Measurements from ENCODE around the gene LPAR1. TPM values are rescaled to one million over a fixed set of nuclear protein-coding genes. Genes with fewer than 3 reads are reported as not detected.

Gene LPAR1
- total RNA-seq, 1 experiment from 2014 or later = 4.9 TPM

- H3K36me3 Mint-ChIP-seq = peaks cover 25% of the 10 kb centered on the region
- no peak overlapping the region for H3K27ac Mint-ChIP-seq
- no peak for TF ChIP-seq NR2C2 (CRISPR knock-in tag; IDR thresholded peaks at IDR 0.05)
- no peak for TF ChIP-seq NFYB (CRISPR knock-in tag; conservative IDR thresholded peaks at IDR 0.05; ENCODE audit: low read depth)
- TF ChIP-seq GRHL2 (CRISPR knock-in tag; IDR thresholded peaks at IDR 0.05; ENCODE audit: insufficient replicate concordance, severe bottlenecking) = no peak
- no peak for TF ChIP-seq MLX (CRISPR knock-in tag; IDR thresholded peaks at IDR 0.05)
- TF ChIP-seq ARID4B (CRISPR knock-in tag; IDR thresholded peaks at IDR 0.05; ENCODE audit: borderline replicate concordance) = no peak
- no peak for TF ChIP-seq ZMAT4 (CRISPR knock-in tag; IDR thresholded peaks at IDR 0.05)
- TF ChIP-seq ATF1 (CRISPR knock-in tag; IDR thresholded peaks at IDR 0.05) = no peak
- TF ChIP-seq ATF2 (CRISPR knock-in tag; IDR thresholded peaks at IDR 0.05; ENCODE audit: borderline replicate concordance, low read depth) = no peak
- no peak for TF ChIP-seq IRF1 (CRISPR knock-in tag; IDR thresholded peaks at IDR 0.05)
- TF ChIP-seq TCF7 (CRISPR knock-in tag; IDR thresholded peaks at IDR 0.05; ENCODE audit: low read depth) = no peak
- TF ChIP-seq NR3C1 (CRISPR knock-in tag; conservative IDR thresholded peaks at IDR 0.05; ENCODE audit: low read depth) = no peak
- TF ChIP-seq JAZF1 (CRISPR knock-in tag; IDR thresholded peaks at IDR 0.05) = no peak
- peaks cover 40% of the 10 kb centered on the region for H3K9me3 Mint-ChIP-seq
- ATAC-seq = no peak
- POLR2A ChIA-PET = no interaction called here
- no peak for DNase-seq (ENCODE audit: low spot score)
- CTCF ChIA-PET = no interaction called here
- peaks cover 9% of the 10 kb centered on the region for H3K4me1 Mint-ChIP-seq
- no peak overlapping the region for H3K4me3 Mint-ChIP-seq
- no peaks in the 10 kb centered on the region for H3K27me3 Mint-ChIP-seq (ENCODE audit: low read depth)
These were observed 126.4 kb downstream of the LPAR1 start for GRCh38 chr9:110911659-110912418.

GRCh38 chr9:110908894-110909293 lies 129.4 kb downstream of the LPAR1 start:
- CTCF ChIA-PET = no interaction called here
- TF ChIP-seq STAT6 (CRISPR knock-in tag; conservative IDR thresholded peaks at IDR 0.05; ENCODE audit: low read depth) = no peak
- TF ChIP-seq ATF6 (CRISPR knock-in tag; IDR thresholded peaks at IDR 0.05) = no peak
- TF ChIP-seq ZNF532 (CRISPR knock-in tag; IDR thresholded peaks at IDR 0.05; ENCODE audit: borderline replicate concordance) = no peak

More at GRCh38 chr9:110908894-110909293, 129.4 kb downstream of the LPAR1 start:
- POLR2A ChIA-PET = interaction anchor here (1.0 kb wide), 1 partner anchor 13 kb away, joined by 3 read pairs; no protein-coding TSS in a partner anchor
- Mint-ChIP-seq H3K9me3 (peaks cover 30% of the 10 kb centered on the region), H3K36me3 (peaks cover 24% of the 10 kb centered on the region), H3K27ac (no peak overlapping the region), H3K4me1 (peaks cover 5% of the 10 kb centered on the region), H3K4me3 (no peak overlapping the region), H3K27me3 (ENCODE audit: low read depth) (no peaks in the 10 kb centered on the region)
- ATAC-seq (no peak), DNase-seq (ENCODE audit: low spot score) (no peak)
